Lung (tissue), 12 donors: Measurements from ENCODE around the gene KRTAP5-2. TPM values are rescaled to one million over a fixed set of nuclear protein-coding genes. Genes with fewer than 3 reads are reported as not detected.

ENCODE experiments used
- ATAC-seq: fragments of 200-7000 bp; cut with Tn5 transposase; one replicate; pipeline ENCODE4 v1.9.1; 2020; ENCODE audit warnings: moderate number of reproducible peaks; ENCODE audit not compliant: insufficient read depth, low FRiP score
- DNase-seq, 3 donors: peaks; one replicate each; pipeline ENCODE4 v3.0.0-alpha.2; 2013 to 2017
- H3K27ac ChIP-seq, 2 donors: one replicate each; pipeline ENCODE4 v1.5.1; 2013; ENCODE audit warnings: mild to moderate bottlenecking in 2 of 2, moderate library complexity in 2 of 2, control low read depth in 1 of 2, inconsistent platforms in 1 of 2, low read depth in 1 of 2, low read length in 1 of 2
- H3K27me3 ChIP-seq, 3 donors: one replicate each; pipeline ENCODE4 v1.5.1; 2013; ENCODE audit warnings: low read length in 2 of 3; ENCODE audit not compliant: control insufficient read depth in 3 of 3, insufficient read depth in 3 of 3
- H3K36me3 ChIP-seq, 4 donors: one replicate each; pipeline ENCODE4 v1.5.1; 2013; ENCODE audit warnings: low read length in 4 of 4, mild to moderate bottlenecking in 1 of 4, moderate library complexity in 1 of 4; ENCODE audit not compliant: control insufficient read depth in 4 of 4, insufficient read depth in 4 of 4
- H3K4me1 ChIP-seq, 5 donors: one replicate each; pipeline ENCODE4 v1.5.1; 2013; ENCODE audit warnings: low read length in 5 of 5, mild to moderate bottlenecking in 2 of 5, moderate library complexity in 1 of 5; ENCODE audit not compliant: control insufficient read depth in 5 of 5, insufficient read depth in 5 of 5
- H3K4me3 ChIP-seq: one replicate; pipeline ENCODE4 v1.5.1; 2013; ENCODE audit warnings: mild to moderate bottlenecking, control low read depth, moderate library complexity
- H3K9ac ChIP-seq, 2 donors: one replicate each; pipeline ENCODE4 v1.5.1; 2013; ENCODE audit warnings: low read length in 2 of 2, control low read depth in 1 of 2; ENCODE audit not compliant: insufficient read depth in 1 of 2
- H3K9me3 ChIP-seq, 4 donors: one replicate each; pipeline ENCODE4 v1.5.1; 2013; ENCODE audit warnings: low read length in 3 of 4, mild to moderate bottlenecking in 1 of 4, moderate library complexity in 1 of 4; ENCODE audit not compliant: control insufficient read depth in 4 of 4, insufficient read depth in 3 of 4
- CTCF ChIP-seq: IDR thresholded peaks from 2 replicates; pipeline ENCODE4 v1.5.1; 2012; ENCODE audit warnings: mild to moderate bottlenecking; ENCODE audit errors: control extremely low read depth, extremely low read depth
- WGBS, 2 donors: extraction: QIAGEN DNeasy Blood & Tissue Kit; methylation state at CpG; one replicate each; pipeline ENCODE4 v1.1.7; 2013; 5-methylcytosine and 5-hydroxymethylcytosine counted together
- polyA plus RNA-seq, 2 donors: library from polyadenylated mRNA; stranded (reverse); fragments of 200-250 nt; gene quantifications; one replicate each; pipeline ENCODE4 v1.2.1, GENCODE V29; 2013
- total RNA-seq, 2 donors: library from RNA; depleted of rRNA in 1 of 2; stranded (reverse); fragments of >200 nt in 1 of 2; gene quantifications; one replicate each; pipeline ENCODE4 v1.2.1, GENCODE V29; 2014 to 2021
- donor health status: control.
- donor health status: control.
- donor health status: Bipolar disorder and iron deficiency.
- donor health status: healthy.
- donor health status: DM: yes; HTN: yes; CAD: no.

KRTAP5-2 gene
- total and polyA plus RNA-seq, 4 donors, result 0.12 TPM; not detected in 3

GRCh38 chr11:1556278-1556902 lies 41.7 kb downstream of the KRTAP5-2 start:
- Histone ChIP-seq H3K4me1 (peaks cover 0 to 24% (median 16%) of the 10 kb centered on the region in 5 donors), H3K36me3 (peaks cover 0 to 22% (median 2%) of the 10 kb centered on the region in 4 donors), H3K9ac (no peak overlapping the region), H3K4me3 (no peak overlapping the region), H3K9me3 (no peaks in the 10 kb centered on the region), H3K27ac (no peak overlapping the region), H3K27me3 (peaks cover 5 to 15% (median 10%) of the 10 kb centered on the region in 3 donors)
- DNase-seq, result peak in 2 of 3 donors; percentile 43 to 51
- 43 to 65% methylated on average over 51 to 63 of the region's 63 CpGs for WGBS, 2 donors
- ATAC-seq, result no peak
- no peak for TF ChIP-seq CTCF

DNA sequence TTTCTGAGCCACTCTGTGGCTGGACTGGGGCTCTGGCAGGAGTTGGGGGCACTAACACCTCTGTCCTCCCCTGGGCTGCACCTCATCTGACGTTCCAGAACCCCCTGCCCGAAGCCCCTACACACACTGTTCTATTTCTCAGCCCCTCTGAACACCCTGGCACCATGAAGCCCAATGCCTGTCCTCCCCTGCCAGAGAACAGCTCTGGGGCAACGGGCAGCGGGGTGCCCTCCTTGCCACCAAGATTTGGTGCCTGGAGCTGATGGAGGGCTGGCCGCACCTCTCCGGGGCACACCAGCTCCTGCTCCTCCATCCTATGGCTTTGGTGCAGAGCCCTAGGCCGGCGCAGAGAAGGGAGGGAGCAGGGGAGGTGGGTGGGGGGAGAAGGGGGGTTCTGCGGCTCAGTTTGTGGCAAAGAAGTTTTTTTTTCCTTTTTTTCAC lies 42.4 kb downstream of the KRTAP5-2 start:
- WGBS, 2 donors, result 69 to 83% methylated on average over 9 of the region's 9 CpGs
- DNase-seq (no peak), ATAC-seq (no peak)
- Histone ChIP-seq H3K27ac (no peak overlapping the region), H3K4me3 (no peak overlapping the region), H3K36me3 (peaks cover 0 to 17% (median 2%) of the 10 kb centered on the region in 4 donors), H3K9me3 (no peaks in the 10 kb centered on the region), H3K27me3 (peaks cover 5 to 15% (median 10%) of the 10 kb centered on the region in 3 donors), H3K9ac (no peak overlapping the region), H3K4me1 (peaks cover 0 to 24% (median 16%) of the 10 kb centered on the region in 5 donors)
- TF ChIP-seq CTCF, result no peak

DNA sequence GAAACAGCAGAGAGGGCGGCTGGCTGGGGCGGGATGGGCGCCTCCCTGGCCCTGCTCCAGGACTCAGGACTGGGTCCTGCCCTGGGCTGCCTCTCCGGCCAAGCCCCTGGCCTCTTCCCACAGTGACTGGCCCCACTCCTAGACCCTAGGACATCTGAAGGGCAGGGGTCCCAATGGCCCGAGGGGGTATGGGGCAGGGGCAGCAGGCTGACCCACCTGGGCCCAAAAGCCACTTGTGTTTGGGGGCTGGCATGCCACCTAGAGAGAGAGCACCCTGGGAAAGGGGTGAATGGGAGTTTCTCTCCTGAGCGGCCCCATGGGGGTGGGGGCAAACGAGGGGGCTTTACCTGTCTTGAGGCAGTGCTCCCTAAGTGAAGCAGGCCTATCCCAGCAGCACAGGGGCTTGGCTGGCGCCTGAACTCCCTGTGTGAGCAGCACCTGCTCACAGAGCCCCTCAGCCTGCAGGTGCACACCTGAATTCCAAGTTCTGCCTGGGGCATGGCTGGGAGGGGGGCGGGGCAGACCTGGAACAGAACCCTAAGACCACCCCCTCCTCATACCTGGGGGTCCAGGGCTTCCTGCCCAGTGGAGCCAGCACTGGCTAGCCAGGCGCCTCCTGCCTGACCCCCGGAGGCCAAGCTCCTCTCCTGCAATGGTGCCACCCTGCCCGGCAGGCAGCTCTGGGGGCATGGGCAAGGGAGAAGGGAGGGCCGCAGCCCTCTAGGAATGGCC lies 42.9 kb downstream of the KRTAP5-2 start:
- DNase-seq (no peak), ATAC-seq (no peak)
- no peak overlapping the region for H3K9ac ChIP-seq
- peaks cover 0 to 14% (median 2%) of the 10 kb centered on the region in 4 donors for H3K36me3 ChIP-seq
- no peak for TF ChIP-seq CTCF
- 76 to 81% methylated on average over 10 to 13 of the region's 13 CpGs for WGBS, 2 donors
- H3K27me3 ChIP-seq, result peaks cover 5 to 15% (median 12%) of the 10 kb centered on the region in 3 donors
- no peak overlapping the region for H3K4me3 ChIP-seq
- peaks cover 0 to 24% (median 16%) of the 10 kb centered on the region in 5 donors for H3K4me1 ChIP-seq
- H3K27ac ChIP-seq, result no peak overlapping the region
- no peaks in the 10 kb centered on the region for H3K9me3 ChIP-seq
